Measurements from ENCODE around the gene SRRM1.

The SRRM1 gene, protein sequence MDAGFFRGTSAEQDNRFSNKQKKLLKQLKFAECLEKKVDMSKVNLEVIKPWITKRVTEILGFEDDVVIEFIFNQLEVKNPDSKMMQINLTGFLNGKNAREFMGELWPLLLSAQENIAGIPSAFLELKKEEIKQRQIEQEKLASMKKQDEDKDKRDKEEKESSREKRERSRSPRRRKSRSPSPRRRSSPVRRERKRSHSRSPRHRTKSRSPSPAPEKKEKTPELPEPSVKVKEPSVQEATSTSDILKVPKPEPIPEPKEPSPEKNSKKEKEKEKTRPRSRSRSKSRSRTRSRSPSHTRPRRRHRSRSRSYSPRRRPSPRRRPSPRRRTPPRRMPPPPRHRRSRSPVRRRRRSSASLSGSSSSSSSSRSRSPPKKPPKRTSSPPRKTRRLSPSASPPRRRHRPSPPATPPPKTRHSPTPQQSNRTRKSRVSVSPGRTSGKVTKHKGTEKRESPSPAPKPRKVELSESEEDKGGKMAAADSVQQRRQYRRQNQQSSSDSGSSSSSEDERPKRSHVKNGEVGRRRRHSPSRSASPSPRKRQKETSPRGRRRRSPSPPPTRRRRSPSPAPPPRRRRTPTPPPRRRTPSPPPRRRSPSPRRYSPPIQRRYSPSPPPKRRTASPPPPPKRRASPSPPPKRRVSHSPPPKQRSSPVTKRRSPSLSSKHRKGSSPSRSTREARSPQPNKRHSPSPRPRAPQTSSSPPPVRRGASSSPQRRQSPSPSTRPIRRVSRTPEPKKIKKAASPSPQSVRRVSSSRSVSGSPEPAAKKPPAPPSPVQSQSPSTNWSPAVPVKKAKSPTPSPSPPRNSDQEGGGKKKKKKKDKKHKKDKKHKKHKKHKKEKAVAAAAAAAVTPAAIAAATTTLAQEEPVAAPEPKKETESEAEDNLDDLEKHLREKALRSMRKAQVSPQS

DNA sequence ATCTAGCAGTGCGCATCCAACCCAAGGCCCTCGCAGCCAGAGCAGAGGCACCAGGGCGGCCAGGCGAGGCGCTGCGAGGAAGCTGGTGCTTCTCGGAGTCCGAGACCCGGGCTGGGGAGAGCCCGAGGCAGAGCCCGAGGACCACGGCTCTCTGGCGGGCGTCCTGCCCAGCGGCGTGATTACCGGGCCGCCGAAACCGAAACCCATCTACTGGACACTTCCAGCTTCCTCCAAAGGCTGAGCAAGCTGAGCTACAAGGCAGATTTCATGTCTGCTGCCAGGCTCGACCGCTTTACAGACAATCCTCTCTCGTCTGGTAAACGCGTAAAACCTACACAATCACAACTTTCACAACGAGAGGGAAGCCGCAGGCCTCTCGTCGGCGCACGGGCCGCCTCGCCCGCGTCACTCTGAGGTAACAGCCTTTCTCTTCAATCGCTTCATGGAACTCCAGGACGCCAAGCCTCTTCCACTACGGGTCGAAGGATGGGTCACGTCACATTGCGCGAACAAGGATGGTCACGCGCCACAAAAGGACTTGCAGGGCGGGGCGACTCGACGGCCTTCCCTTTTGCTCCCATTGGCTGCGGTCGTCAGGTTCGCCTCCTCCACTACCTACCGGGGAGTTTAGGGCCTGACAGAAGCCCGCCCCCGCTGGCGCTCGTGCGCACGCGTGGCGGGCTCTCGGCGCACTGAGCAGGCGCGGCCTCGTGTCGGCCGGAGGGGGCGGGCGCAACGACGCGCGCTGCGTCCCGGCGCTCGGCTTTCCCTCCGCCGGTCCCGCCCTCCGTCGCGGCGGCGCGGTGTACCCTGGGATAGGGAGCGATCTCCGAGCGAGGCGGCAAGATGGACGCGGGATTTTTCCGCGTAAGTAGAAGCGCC is at the start of gene SRRM1:
SRRM1 (plus strand) TSS at position 822 of the 882 bp plus-strand sequence; CDS start at position 847, 25 bp downstream.
- DNase-seq = peak; percentile 100

DNA sequence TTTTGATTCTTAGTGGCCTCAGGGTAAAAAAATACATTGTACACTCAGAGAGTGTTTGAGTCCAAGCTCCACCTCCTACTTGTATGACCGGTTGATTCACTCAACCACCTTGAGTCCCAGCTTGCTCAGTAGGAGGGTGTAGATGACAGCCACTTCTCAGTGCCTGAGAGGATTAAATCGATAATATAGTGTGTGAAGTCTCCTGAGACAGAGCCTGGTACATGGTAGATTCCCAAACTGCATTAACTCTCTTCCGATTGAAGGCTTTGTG is 48.8 kb upstream of the SRRM1 start:
- no peak for DNase-seq

DNA sequence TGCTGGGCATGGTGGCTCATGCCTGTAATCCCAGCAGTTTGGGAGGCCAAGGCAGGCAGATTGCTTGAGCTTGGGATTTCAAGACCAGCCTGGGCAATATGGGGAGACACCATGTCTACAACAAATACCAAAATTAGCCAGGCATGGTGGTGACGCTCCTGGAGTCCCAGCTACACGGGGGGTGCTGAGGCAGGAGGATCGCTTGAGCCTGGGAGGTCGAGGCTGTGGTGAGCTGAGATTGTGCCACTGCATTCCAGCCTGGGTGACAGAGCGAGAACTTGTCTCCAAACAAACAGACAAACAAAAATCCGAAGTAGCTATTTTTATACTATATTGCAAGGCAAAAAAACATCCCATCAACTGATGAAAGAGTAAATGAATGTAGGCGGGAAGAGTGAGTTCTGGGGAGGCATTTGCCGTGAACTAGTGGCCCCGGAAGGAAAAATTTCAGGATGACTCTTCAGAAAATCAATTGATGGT is 46.7 kb upstream of the SRRM1 start:
- DNase-seq = no peak

DNA sequence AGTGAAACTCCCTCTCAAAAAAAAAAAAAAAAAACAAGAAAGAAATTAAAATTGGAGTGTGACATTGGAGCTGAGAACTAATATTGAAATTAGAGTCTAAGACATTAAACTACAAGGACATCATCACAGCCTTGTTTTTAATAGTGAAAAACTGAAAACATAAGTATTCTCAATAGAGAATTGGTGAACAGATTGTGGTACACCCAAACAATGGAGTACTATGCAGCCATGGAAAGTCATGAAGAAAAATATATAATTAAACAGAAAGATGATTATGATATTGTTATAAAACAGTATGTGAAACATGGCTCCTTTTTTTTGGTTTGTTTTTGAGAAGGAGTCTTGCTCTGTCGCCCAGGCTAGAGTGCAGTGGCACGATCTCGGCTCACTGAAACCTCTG is 43.8 kb upstream of the SRRM1 start:
- no peak for DNase-seq

DNA sequence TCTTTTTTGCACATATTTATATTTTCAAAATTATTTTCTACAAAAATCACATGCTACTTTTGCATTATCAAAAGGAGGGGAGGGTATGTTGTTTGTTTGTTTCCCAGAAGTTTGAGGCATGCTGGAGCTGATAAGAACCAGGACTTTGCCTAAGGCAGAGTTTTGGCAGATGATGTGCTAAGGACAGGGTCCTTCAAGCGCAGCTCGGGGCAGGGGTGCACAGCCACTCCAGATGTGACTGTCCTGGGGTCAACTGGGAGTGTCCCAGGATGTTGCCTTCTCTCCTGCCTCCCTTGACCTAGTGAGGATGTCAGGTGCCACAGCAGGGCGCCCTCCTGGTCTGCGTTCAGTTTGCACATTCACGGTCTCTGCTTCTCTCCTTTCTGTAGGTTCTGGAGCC is 42.6 kb upstream of the SRRM1 start:
- DNase-seq = no peak

DNA sequence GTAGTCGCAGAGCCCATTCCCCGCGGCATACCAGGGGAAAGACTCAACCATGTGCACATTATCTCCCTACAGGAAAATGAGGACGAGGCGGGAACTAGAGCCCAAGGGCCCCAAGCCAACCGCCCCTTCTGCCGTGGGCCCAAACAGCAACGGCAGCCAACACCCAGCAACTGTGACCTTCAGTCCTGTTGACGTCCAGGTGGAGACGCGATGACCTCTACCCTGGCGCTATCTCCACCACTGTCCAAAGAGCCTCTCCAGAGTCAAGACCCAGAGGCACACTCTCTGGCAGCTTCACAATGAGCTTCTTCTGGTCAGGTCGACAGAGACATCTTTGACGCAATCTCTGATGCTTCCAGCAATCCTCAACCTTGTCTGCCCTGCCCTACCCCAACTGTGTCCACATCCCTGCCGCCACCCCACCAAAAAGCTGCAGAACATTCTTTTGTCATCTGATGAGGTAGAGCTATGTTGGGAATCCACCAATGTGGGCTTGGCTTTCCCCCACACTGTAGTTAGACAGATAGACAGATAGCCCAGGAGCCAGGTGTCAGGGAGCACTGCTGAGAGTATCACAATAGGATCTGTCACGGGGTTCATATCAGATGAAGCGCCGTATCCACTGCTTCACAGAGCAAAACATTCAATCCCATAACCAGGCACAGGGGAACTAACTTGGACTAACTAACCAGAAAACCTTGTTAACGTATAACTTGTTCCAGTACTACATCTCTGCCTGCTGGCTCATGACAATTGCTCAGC is 37.4 kb upstream of the SRRM1 start:
- DNase-seq = no peak

DNA sequence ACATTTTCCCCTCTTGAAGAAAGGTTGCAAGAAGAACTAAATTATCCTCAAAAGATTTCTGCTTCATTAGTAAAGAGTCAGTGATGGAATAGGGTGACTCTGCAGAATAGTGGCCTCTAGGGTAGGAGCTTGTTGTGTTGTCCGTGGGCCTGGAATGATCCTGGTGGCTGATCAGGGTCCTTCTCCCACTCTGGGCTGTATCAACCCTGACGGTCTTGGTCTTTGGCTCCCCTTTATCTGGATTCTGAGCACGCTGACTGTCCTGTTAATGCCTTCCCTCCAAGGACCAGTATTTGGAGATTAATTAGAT is 36.9 kb upstream of the SRRM1 start:
- DNase-seq = no peak

DNA sequence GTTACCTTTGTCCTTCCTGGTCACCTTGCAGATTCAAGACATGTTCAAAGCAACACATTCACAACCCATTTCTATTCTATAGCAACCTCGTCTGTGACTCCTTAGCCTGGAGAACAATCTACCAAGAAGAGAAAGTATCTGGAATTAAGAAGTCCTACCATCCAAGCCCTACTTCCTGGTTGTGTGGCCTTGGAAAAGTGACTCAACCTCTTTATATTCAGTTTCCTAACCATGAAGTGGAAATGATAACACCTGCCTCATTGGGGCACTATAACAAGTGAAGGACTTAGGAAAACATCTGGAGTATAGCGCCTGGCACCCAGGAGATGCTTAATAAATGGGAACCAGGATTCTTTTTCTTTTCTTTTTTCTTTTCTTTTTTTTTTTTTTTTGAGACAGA is 36.5 kb upstream of the SRRM1 start:
- DNase-seq = no peak

DNA sequence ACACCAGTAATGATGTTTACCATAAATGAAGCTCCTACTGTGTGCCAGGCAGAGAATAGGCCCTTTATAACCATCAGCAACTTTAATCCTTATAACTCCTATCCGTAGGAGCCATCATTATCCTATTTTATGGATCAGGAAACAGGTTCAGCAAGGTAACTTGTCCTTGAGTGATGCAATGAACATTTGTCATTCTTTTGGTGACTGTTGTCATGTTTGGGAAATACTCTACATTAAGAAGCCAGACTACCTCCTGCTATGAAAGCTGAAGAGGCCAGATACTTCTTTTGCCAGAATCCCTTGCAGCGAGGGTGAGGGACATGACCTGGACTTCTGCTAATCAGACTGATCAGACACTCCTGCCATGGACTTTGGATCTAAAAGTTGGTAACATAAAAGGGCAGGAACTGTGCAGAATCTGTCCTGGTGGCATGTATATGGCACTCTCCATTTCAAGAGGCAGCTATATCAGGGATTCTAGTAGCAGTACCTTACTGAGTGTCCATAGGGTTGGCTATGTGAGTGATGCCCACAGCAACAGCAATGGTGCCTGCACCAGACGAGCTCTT is 33.1 kb upstream of the SRRM1 start:
- no peak for DNase-seq

DNA sequence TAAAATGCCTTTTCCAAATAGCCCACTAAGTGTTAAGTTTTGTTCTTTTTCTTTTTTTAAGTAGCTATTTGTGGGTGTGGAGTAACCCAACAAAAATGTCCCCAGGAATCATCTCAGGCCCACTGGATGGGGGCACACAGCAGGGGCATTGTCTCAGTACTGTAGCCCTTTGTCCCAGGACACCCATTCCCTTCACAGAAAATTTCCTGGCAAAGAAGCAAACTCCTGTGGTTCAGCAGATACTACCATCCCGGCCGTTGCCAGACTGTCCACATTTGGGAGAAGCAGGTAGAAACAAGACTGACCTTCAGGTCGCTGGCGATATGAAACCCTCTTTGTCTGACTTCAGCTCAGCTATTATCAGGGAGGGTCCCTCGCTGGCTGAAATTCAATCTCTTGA is 23.7 kb upstream of the SRRM1 start:
- no peak for DNase-seq

DNA sequence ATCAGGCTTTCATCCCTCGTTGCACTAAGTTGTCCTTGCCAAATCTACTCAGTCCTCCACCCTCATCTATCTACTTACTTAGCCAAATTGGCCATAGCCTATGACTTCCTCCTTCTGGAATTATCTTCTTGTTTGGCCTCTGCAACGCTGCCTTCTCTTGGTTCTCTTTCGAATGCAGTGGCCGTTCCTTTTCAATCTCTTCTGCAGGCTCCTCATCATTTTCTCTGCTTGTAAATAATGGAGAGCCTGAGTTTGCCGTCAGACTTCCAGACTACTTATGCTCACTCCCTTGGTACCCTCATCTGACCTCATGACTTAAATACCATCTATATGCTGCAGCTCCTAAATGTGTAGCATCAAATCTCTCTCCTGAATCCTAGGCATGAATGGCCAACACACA is 22.4 kb upstream of the SRRM1 start:
- no peak for DNase-seq

DNA sequence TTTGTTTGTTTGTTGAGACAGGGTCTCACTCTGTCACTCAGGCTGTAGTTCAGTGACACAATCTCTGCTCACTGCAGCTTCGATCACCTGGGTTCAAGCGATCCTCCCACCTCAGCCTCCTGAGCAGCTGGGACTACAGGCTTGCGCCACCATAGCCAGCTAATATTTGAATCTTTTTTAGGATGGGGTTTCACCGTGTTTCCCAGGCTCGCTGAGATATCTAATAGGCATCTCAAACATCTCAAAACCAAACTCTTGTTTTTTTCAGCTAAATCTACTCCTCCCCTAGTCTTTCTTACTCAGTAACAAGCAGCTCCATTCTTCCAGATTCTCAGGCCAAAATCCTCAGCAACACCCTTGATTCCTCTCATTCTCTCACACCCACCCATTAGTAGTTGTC is 22.0 kb upstream of the SRRM1 start:
- no peak for DNase-seq

DNA sequence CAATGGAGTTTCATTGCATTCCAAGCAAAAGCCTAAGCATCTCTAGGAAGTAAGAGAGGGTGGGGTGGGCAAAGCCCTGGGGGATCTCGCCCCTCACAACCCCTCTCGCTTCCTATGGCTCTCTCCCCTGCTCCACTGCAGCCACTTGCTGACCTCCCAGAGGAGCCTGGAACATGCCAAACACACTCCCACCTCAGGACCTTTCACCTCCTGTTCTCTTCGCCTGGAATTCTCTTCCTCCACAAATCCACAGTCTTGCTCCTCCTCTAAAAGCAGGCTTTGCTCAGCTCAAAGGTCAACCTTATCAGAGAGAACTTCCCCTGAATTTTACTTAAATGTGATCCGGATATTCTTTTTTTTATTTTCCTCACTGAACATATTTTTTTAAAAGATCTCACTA is 20.9 kb upstream of the SRRM1 start:
- no peak for DNase-seq

DNA sequence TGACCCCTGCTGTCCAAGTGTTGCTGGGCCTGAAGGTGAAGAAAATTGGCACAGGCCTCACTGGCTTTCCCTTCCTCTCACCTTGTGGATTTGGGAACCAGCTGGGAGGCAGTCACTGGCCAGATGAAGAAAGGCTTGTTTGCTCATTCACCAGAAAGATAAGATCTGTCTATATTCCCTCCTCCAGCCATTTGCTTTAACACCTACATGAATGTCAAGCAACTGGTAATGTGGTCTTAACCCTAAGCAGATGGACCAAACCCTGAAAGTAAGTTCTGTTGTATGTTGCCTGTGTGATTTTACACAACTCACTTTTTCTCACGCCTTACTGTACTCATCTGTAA is 10.3 kb upstream of the SRRM1 start:
- DNase-seq = no peak

DNA sequence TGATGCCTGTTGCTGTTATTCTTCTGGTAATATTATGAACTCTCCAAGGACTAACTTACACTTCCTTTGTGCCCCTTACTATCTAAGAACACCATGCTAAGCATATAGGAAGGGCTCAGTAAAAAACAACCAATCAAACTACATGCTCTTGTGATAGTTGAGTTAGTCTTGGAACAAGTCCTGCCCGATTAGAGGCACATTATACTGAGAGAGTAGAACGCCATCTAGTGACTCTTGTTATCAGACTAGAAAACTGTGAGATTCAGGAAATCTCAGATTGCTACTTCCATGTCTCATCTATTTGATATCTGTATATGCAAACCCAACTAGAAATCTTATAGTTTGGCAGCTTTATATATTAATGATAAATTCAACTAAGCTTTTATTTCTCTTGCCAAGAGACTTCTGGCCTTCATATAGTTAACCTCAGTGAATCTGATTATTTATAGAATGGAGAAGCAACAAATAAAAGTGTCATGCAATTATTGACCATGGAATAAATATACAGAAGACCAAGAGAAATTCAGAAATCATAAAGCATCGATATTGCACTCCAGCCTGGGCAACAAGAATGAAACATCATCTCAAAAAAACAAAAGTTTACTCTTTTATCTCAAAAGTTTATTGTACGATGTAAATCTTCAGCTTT is 7.8 kb upstream of the SRRM1 start:
- DNase-seq = no peak

DNA sequence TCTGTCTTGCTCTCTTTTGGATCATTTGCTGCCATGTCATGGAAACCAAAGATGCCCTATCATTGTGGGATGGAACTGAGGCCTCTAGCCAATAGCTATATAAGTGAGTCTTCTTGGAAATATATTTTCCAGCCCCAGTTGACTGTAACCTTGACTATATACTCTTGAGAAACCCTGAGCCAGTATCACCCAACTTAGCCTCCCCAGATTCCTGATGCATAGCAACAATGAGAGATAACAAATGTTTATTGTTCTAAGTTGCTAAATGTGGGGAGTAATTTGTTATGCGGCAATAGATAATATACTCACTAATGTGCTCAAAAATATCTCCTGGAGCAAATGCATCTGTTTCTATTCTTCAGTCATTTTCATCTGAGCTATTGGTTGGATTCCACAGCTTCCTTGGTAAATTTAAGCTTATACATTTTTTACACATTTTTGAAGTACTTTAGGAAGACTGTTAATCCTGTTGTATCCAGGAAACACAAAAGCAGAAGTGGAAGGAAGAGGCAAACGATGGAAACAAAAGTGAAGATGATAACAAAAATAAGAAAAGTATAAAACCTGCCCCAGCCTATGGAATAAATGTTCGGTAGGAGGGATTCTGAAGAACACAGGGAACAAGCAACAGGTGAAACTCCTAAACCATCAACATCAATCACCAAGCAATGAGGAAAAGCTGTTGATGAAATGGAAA is 6.3 kb upstream of the SRRM1 start:
- no peak for DNase-seq

DNA sequence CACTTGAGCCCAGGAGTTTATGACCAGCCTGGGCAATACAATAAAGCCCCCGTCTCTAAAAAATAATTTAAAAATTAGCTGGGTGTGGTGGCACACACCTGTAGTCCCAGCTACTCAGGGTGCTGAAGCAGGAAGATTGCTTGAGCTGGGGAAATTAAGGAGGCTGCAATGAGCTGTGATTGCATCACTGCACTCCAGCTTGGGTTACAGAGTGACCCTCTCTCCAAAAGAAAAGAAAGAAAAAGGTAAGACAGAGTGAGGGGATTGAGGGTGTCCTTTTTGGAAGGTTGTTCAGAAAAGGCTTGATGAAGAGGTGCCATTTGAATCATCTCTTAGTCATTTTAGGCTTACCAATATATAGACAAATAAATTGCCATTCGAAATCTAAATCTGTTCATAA is 4.0 kb upstream of the SRRM1 start:
- DNase-seq = no peak

DNA sequence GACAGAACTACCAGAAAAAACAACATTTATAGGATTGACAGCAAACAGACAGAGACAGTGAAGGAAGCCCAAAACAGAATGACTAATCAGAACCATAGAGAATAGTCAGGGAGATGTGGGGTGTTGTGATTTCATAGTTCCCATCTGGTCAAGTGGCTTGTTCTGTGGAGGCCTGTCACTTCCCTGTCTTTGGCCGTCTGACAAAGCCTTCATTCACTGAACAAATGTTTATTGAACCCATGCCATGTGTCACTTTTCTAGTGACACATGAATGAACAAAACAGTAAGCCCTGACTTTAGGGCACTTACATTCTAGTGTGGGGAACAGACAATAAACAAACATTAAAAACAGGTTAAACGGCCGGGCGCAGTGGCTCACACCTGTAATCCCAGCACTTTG is 3.2 kb upstream of the SRRM1 start:
- no peak for DNase-seq

DNA sequence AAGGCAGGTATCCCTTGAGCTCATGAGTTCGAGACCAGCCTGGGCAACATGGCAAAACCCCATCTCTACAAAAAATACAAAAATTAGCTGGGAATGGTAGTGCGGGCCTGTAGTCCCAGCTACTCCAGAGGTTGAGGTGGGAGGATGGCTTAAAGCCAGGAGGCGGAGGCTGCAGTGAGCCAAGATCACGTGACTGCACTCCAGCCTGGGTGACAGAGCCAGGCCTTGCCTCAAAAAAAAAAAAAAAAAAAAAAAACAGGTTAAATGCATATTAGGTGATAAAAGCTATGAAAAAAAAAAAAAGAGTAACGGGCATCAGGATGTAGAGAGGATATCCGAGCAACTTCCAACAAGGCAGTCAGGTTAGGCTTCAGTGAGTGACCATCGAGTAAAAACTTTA is 2.8 kb upstream of the SRRM1 start:
- DNase-seq = no peak

DNA sequence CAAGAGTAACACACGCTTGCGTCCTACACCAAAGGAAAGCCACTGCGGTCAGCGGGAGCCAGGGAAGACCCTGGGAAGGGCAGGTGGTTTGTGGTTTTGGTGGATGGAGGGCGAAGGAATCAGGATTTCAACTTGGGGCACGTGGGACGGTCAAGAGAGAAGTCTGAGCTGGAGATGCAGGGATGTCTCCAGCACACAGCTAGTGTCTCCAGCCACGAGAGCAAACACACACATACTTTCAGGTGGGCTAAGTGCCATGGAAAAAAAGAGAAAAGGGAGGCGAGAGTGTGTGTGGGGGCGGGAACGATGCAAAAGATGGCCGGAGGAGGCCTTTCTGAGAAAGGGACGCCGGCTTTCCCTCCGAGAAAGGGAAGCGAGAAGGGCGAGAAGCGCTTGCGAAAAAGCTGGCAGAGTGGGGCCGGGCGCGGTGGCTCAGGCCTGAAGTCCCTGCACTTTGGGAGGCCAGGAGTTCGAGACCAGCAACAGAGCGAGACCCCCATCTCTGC is 1.4 kb upstream of the SRRM1 start:
- peak; percentile 20 for DNase-seq
